PC-3 (cell line): ENCODE data around the gene TM4SF18. TPM values are rescaled to one million over a fixed set of nuclear protein-coding genes. Genes with fewer than 3 reads are reported as not detected.

Source experiments
- ATAC-seq: fragments of 200-7000 bp; cut with Tn5 transposase; 2 replicates; pipeline ENCODE4 v1.9.1; 2020; ENCODE audit warnings: mild to moderate bottlenecking, moderate library complexity
- BruUV-seq: library from RNA; stranded (reverse); fragments of 400-500 nt; replicated peaks from 2 replicates; lab custom pipeline; 2021; lab: Mats Ljungman, UMichigan
- CTCF ChIA-PET: fragments of 300-600 bp; sonication (Branson Sonifier 250); formaldehyde crosslinking; loops from one replicate; lab custom pipeline; 2022; ENCODE audit warnings: antibody characterized with exemption; lab: Charles Lee
- POLR2A ChIA-PET: fragments of 300-600 bp; sonication (Branson Sonifier 250); formaldehyde crosslinking; loops from one replicate; lab custom pipeline; 2022; ENCODE audit warnings: antibody characterized with exemption; ENCODE audit not compliant: unreplicated experiment; lab: Charles Lee
- DNase-seq: peaks from one replicate; pipeline ENCODE4 v3.0.0-alpha.2; 2015
- H2AFZ ChIP-seq: fragments of 300-600 bp; sonication (generic); 2 replicates; pipeline ENCODE4 v1.6.0; 2016; ENCODE audit warnings: antibody characterized with exemption, low read length
- H3F3A ChIP-seq: fragments of 300-600 bp; sonication (generic); one replicate; pipeline ENCODE4 v1.6.0; 2017; ENCODE audit warnings: antibody characterized with exemption, low read length, control low read depth, mild to moderate bottlenecking; ENCODE audit not compliant: unreplicated experiment
- H3K27ac ChIP-seq: fragments of 300-600 bp; sonication (generic); 2 replicates; pipeline ENCODE4 v1.5.1; 2016; ENCODE audit warnings: mild to moderate bottlenecking, low read length
- H3K27me3 ChIP-seq: fragments of 300-600 bp; sonication (generic); 2 replicates; pipeline ENCODE4 v1.6.1; 2016; ENCODE audit warnings: low read length, mixed read lengths
- H3K36me3 ChIP-seq: fragments of 300-600 bp; sonication (generic); 2 replicates; pipeline ENCODE4 v1.6.1; 2016; ENCODE audit warnings: low read depth, mixed run types, low read length, mixed read lengths
- H3K4me1 ChIP-seq: fragments of 300-600 bp; sonication (generic); 2 replicates; pipeline ENCODE4 v1.5.1; 2016; ENCODE audit warnings: low read length; ENCODE audit not compliant: insufficient read depth
- H3K4me2 ChIP-seq: fragments of 300-600 bp; sonication (generic); 2 replicates; pipeline ENCODE4 v1.6.0; 2016; ENCODE audit warnings: low read length
- H3K4me3 ChIP-seq: fragments of 300-600 bp; sonication (generic); 2 replicates; pipeline ENCODE4 v1.5.1; 2016; ENCODE audit warnings: mild to moderate bottlenecking, low read length, mixed read lengths
- H3K79me2 ChIP-seq: fragments of 300-600 bp; sonication (generic); 2 replicates; pipeline ENCODE4 v1.6.1; 2017; ENCODE audit warnings: low read length, mixed read lengths
- H3K9ac ChIP-seq: fragments of 300-600 bp; sonication (generic); 2 replicates; pipeline ENCODE4 v1.6.0; 2016; ENCODE audit warnings: mild to moderate bottlenecking, low read length
- H3K9me2 ChIP-seq: fragments of 300-600 bp; sonication (generic); replicated peaks from 2 replicates; pipeline ENCODE4 v1.6.1; 2016; ENCODE audit warnings: mixed run types, low read length, mixed read lengths
- H3K9me3 ChIP-seq: fragments of 300-600 bp; sonication (generic); 2 replicates; pipeline ENCODE4 v1.6.1; 2016; ENCODE audit warnings: low read length, mixed read lengths
- H4K20me1 ChIP-seq: fragments of 300-600 bp; sonication (generic); 2 replicates; pipeline ENCODE4 v1.6.1; 2016; ENCODE audit warnings: low read length, mixed read lengths
- CTCF ChIP-seq: fragments of 300-600 bp; sonication (generic); conservative IDR thresholded peaks from 2 replicates; pipeline ENCODE4 v1.5.1; 2017; ENCODE audit warnings: antibody characterized with exemption, low read depth, mild to moderate bottlenecking, low read length
- EZH2 ChIP-seq: fragments of 300-600 bp; sonication (generic); IDR thresholded peaks from one replicate; pipeline ENCODE4 v1.6.1; 2017; ENCODE audit warnings: antibody characterized with exemption, mild to moderate bottlenecking, low read length; ENCODE audit not compliant: unreplicated experiment
- EZH2phosphoT487 ChIP-seq: fragments of 300-600 bp; sonication (generic); IDR thresholded peaks from 2 replicates; pipeline ENCODE4 v1.6.1; 2018; ENCODE audit warnings: mild to moderate bottlenecking, antibody characterized with exemption, low read length, borderline replicate concordance
- intact Hi-C: fragments of 100-400 bp; cut with micrococcal nuclease; formaldehyde crosslinking; loops from 2 replicates; pipeline ENCODE4 v1.9.0; 2023
- total RNA-seq: library from RNA; depleted of rRNA; stranded (reverse); fragments of >200 nt; gene quantifications from 2 replicates; pipeline ENCODE4 v1.2.3, GENCODE V29; 2014

The TM4SF18 gene
- total RNA-seq, 1 experiment from 2014 or later: 0.40 TPM

GRCh38 chr3:149332771-149333170 is 665 bp downstream of the TM4SF18 start:
- ChIA-PET POLR2A (interaction anchor here (0.5 to 0.7 kb wide), 2 partner anchors 33 to 58 kb away, joined by 5 to 12 read pairs; no protein-coding TSS in a partner anchor), CTCF (interaction anchor here (2.1 kb wide), 1 partner anchor 212 kb away, joined by 7 read pairs; no protein-coding TSS in a partner anchor)
- no peaks in the 10 kb centered on the region for H3F3A ChIP-seq
- ATAC-seq: no peak
- H3K9me3 ChIP-seq: no peaks in the 10 kb centered on the region
- H3K4me1 ChIP-seq: peaks cover 41% of the 10 kb centered on the region
- DNase-seq: no peak
- no peaks in the 10 kb centered on the region for H3K36me3 ChIP-seq
- TF ChIP-seq EZH2phosphoT487 (no peak), CTCF (no peak), EZH2 (no peak)
- H3K27ac ChIP-seq: no peak overlapping the region
- no peak overlapping the region for H3K4me2 ChIP-seq
- no peaks in the 10 kb centered on the region for H4K20me1 ChIP-seq
- H2AFZ ChIP-seq: peak overlapping the region; percentile 60
- intact Hi-C loops: no loop called here
- H3K79me2 ChIP-seq: no peaks in the 10 kb centered on the region
- no TSS peak for BruUV-seq
- no peak overlapping the region for H3K9ac ChIP-seq
- no peaks in the 10 kb centered on the region for H3K27me3 ChIP-seq
- no peaks in the 10 kb centered on the region for H3K9me2 ChIP-seq
- H3K4me3 ChIP-seq: no peak overlapping the region

- ChIA-PET CTCF (interaction anchor here (2.1 kb wide), 1 partner anchor 212 kb away, joined by 7 read pairs; no protein-coding TSS in a partner anchor), POLR2A (interaction anchor here (0.5 to 0.7 kb wide), 3 partner anchors 32 to 57 kb away, joined by 5 to 12 read pairs (median 10); partner anchors contain the start of gene TM4SF1)
- no peak overlapping the region for H3K4me3 ChIP-seq
These were observed 1.1 kb downstream of the TM4SF18 start for GRCh38 chr3:149332227-149332765.

GRCh38 chr3:149331396-149331795 is 2.0 kb downstream of the TM4SF18 start:
- no peak overlapping the region for H3K4me2 ChIP-seq
- no peaks in the 10 kb centered on the region for H3F3A ChIP-seq
- DNase-seq (no peak), ATAC-seq (no peak)
- POLR2A ChIA-PET: interaction anchor here (0.5 kb wide), 1 partner anchor 56 kb away, joined by 8 read pairs; no protein-coding TSS in a partner anchor
- no peaks in the 10 kb centered on the region for H3K27me3 ChIP-seq
- CTCF ChIA-PET: no interaction called here
- no peaks in the 10 kb centered on the region for H3K9me2 ChIP-seq
- H2AFZ ChIP-seq: no peak overlapping the region
- H3K4me1 ChIP-seq: peaks cover 41% of the 10 kb centered on the region
- H3K9ac ChIP-seq: no peak overlapping the region
- intact Hi-C loops: no loop called here
- H3K79me2 ChIP-seq: no peaks in the 10 kb centered on the region
- H3K36me3 ChIP-seq: no peaks in the 10 kb centered on the region
- no peak overlapping the region for H3K4me3 ChIP-seq
- no peak overlapping the region for H3K27ac ChIP-seq
- TF ChIP-seq EZH2: no peak
- no peak for TF ChIP-seq CTCF
- TF ChIP-seq EZH2phosphoT487: no peak
- no TSS peak for BruUV-seq
- no peaks in the 10 kb centered on the region for H3K9me3 ChIP-seq
- no peaks in the 10 kb centered on the region for H4K20me1 ChIP-seq

More at GRCh38 chr3:149332227-149332765, 1.1 kb downstream of the TM4SF18 start:
- no peaks in the 10 kb centered on the region for H3K27me3 ChIP-seq
- no peak overlapping the region for H3K27ac ChIP-seq
- H3K4me2 ChIP-seq: no peak overlapping the region
- H3K9ac ChIP-seq: no peak overlapping the region
- BruUV-seq: no TSS peak
- DNase-seq (no peak), ATAC-seq (no peak)
- TF ChIP-seq EZH2phosphoT487: no peak
- H3K9me3 ChIP-seq: no peaks in the 10 kb centered on the region
- H3K79me2 ChIP-seq: no peaks in the 10 kb centered on the region
- no peaks in the 10 kb centered on the region for H3K36me3 ChIP-seq
- no peaks in the 10 kb centered on the region for H3K9me2 ChIP-seq
- H3F3A ChIP-seq: no peaks in the 10 kb centered on the region
- intact Hi-C loops: no loop called here
- H4K20me1 ChIP-seq: no peaks in the 10 kb centered on the region
- peaks cover 41% of the 10 kb centered on the region for H3K4me1 ChIP-seq
- H2AFZ ChIP-seq: peak overlapping the region; percentile 60
